HG02642 (cell line): ENCODE results near the gene CHAD.

ENCODE experiments used
- ATAC-seq: cut with Tn5 transposase; IDR thresholded peaks from one replicate; pipeline ENCODE4 v1.9.1; 2021; ENCODE audit warnings: mild to moderate bottlenecking; ENCODE audit not compliant: unreplicated experiment, poor library complexity

CHAD gene

GRCh38 chr17:50460831-50461526 is 7.7 kb downstream of the CHAD start:
- no peak for ATAC-seq

- ATAC-seq, result no peak
Observed at GRCh38 chr17:50459756-50460155, 8.9 kb downstream of the CHAD start.

GRCh38 chr17:50458701-50459676 is 9.7 kb downstream of the CHAD start:
- ATAC-seq, result no peak

- no peak for ATAC-seq
Observed at GRCh38 chr17:50458270-50458669, 10.4 kb downstream of the CHAD start.

GRCh38 chr17:50457621-50458020 is 11.1 kb downstream of the CHAD start:
- ATAC-seq, result no peak

GRCh38 chr17:50453901-50454300 is 14.8 kb downstream of the CHAD start:
- no peak for ATAC-seq

- no peak for ATAC-seq
Observed at GRCh38 chr17:50452630-50453300, 15.9 kb downstream of the CHAD start.

GRCh38 chr17:50451943-50452629 is 16.6 kb downstream of the CHAD start:
- ATAC-seq, result no peak

GRCh38 chr17:50448643-50449042 is 20.0 kb downstream of the CHAD start:
- ATAC-seq, result no peak

- ATAC-seq, result no peak
Observed at GRCh38 chr17:50447870-50448595, 20.6 kb downstream of the CHAD start.

- no peak for ATAC-seq
Observed at GRCh38 chr17:50445730-50446325, 22.9 kb downstream of the CHAD start.

GRCh38 chr17:50444841-50445715 is 23.6 kb downstream of the CHAD start:
- ATAC-seq, result no peak

- ATAC-seq, result no peak
Observed at GRCh38 chr17:50443505-50443974, 25.1 kb downstream of the CHAD start.

GRCh38 chr17:50440838-50441829 is 27.5 kb downstream of the CHAD start:
- no peak for ATAC-seq

GRCh38 chr17:50440172-50440837 is 28.4 kb downstream of the CHAD start:
- no peak for ATAC-seq

GRCh38 chr17:50439008-50439407 is 29.7 kb downstream of the CHAD start:
- ATAC-seq, result no peak

GRCh38 chr17:50437409-50437808 is 31.3 kb downstream of the CHAD start:
- no peak for ATAC-seq
